Stimulated activated naive CD4-positive, alpha-beta T cell (primary cell): Measurements from ENCODE around the gene KDM4B.
"Not testable (repeated sequence)": the region's sequence is repeated elsewhere in the genome, so short reads cannot be mapped to it uniquely, and the experiment has no call there.

Source experiments
- DNase-seq, 6 experiments: peaks; one replicate each; lab custom pipeline; 2025; lab: John Stamatoyannopoulos, UW

The KDM4B gene

DNA sequence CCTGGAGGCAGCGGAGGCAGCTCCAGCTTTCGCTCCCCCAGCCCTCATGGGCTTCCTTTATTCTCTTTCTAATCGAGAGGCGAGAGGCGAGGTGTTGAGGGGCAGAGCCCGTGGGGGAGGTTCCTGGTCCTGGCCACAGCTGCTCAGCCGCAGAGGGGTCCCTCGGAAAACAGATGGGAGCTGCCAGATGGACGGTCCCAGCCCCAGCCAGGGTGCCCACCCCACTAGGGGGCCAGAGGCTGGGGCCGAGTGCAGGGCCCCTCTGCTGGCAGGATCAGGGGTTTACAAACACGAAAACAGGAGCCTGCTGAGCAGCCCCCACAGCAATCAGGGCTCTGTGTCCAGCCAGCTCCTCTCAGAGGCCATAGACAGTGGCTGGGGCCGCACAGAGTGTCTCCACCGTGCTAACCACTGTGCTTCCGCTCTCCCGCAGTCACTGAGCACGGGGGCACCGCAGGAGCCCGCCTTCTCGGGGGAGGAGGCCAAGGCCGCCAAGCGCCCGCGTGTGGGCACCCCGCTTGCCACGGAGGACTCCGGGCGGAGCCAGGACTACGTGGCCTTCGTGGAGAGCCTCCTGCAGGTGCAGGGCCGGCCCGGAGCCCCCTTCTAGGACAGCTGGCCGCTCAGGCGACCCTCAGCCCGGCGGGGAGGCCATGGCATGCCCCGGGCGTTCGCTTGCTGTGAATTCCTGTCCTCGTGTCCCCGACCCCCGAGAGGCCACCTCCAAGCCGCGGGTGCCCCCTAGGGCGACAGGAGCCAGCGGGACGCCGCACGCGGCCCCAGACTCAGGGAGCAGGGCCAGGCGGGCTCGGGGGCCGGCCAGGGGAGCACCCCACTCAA lies 182.2 kb downstream of the KDM4B start:
- DNase-seq, result no peak

DNA sequence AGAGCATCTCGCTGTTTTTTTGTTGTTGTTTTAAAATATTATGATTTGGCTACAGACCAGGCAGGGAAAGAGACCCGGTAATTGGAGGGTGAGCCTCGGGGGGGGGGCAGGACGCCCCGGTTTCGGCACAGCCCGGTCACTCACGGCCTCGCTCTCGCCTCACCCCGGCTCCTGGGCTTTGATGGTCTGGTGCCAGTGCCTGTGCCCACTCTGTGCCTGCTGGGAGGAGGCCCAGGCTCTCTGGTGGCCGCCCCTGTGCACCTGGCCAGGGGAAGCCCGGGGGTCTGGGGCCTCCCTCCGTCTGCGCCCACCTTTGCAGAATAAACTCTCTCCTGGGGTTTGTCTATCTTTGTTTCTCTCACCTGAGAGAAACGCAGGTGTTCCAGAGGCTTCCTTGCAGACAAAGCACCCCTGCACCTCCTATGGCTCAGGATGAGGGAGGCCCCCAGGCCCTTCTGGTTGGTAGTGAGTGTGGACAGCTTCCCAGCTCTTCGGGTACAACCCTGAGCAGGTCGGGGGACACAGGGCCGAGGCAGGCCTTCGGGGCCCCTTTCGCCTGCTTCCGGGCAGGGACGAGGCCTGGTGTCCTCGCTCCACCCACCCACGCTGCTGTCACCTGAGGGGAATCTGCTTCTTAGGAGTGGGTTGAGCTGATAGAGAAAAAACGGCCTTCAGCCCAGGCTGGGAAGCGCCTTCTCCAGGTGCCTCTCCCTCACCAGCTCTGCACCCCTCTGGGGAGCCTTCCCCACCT lies 183.3 kb downstream of the KDM4B start:
- no peak for DNase-seq

- no peak for DNase-seq
These were observed 184.0 kb downstream of the KDM4B start for GRCh38 chr19:5152767-5153532.

GRCh38 chr19:5153601-5154128 lies 184.8 kb downstream of the KDM4B start:
- no peak for DNase-seq

DNA sequence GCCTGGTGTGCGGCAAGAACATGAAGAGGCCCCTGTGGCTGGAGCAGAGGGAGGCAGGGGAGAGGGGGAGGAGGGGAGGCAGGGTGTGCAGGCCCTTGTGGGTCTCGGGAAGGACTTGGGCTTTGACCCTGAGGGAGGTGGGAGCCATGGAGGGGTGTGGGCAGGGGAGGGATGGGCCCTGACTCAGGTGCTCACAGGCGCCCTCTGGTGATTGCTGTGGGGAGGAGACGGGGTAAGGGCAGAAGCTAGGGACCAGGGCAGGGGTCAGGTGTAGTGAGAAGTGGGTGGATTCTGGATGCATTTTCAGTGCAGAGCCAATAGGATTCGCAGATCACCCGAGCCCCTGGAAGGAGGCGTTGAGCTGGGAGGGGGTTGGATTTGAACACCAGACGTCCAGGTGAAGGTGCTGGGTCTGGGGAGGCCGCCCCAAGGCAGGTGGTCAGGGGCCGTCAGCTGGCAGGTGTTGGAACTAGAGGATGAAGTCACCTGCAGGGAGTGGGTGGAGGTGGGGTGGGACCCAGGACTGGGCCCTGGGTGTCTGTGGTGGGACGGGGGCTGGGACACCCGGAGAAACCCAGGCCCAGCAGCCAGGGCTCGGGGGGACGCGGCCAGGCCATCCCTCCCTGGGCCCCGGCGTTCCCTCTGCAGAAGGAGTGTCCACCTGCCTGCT lies 185.4 kb downstream of the KDM4B start:
- peak in 4 of 6 experiments; percentile 10 to 26 (median 15) for DNase-seq

- DNase-seq, result no peak
These were observed 186.0 kb downstream of the KDM4B start for GRCh38 chr19:5154799-5155426.

DNA sequence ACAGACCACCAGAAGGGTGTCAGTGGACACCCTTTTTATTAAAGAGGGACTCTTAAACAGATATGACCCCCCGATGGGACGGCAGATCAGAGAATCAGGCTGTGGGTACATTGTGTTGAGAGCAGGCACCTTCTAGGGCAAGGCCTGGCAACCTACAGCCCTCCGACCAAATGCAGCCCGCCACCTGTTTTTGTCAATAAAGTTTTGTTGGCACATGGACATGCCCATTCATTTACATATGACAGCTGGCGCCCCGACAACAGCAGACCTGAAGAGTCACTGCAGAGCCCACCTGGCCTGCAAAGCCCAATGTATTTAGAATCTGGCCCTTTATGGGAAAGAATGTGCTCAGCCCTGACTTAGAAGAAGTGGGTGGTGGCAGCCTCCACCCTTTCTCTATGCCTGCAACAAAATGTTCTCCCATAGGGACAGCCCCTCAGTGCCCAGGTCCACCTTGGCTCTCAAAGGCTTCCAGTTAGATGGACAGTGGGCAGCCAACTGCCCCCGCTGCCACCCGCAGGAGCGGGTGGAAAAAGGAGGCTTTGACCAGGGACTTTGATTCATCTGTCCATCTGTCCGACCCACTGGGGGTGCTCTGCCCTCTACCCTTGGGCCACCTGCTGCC lies 186.8 kb downstream of the KDM4B start:
- no peak for DNase-seq

- DNase-seq, result no peak
These were observed 187.5 kb downstream of the KDM4B start for GRCh38 chr19:5156231-5156986.

DNA sequence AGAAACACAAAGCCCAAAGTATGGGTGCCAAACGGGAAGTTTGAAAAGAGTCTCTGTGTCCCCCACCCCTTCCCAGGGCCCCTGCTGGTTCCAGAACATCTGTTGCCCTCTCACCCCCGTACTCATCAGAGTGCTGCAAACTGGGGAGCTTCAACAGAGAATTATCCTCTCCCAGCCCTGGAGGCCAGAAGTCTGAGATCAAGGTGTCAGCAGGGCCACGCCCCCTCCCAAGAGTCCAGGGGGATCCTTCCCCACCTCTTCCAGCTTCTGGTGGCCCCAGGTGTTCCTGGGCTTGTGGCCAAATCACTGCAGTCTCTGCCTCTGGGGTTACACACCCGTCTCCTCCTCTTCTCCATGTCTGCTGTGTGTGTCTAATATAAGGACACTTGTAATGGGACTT lies 188.3 kb downstream of the KDM4B start:
- DNase-seq, result no peak

DNA sequence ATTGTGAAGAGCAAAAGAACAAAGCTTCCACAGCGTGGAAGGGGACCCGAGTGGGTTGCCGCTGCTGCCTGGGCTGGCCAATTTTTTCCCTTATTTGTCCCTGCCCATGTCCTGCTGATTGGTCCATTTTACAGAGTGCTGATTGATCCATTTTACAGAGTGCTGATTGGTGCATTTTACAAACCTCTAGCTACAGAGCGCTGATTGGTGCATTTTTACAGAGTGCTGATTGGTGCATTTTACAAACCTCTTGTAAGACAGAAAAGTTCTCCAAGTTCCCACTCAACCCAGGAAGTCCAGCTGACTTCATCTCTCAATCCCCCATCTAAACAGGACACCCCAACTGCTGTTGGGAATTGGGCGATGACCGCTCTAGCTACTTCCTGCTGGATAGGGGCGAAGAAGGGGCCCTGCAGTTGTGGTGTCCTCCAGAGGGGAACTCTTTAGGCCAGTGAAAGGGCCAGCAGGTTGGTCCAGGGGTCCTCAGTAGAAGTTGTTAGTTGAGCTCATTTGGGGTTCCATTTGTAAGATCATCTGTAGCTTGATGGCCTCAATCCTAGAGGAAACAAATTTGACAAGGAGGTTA lies 189.7 kb downstream of the KDM4B start:
- not testable (repeated sequence) for DNase-seq

GRCh38 chr19:5160158-5160795 lies 191.4 kb downstream of the KDM4B start:
- not testable (repeated sequence) for DNase-seq

- DNase-seq, result not testable (repeated sequence)
These were observed 196.2 kb downstream of the KDM4B start for GRCh38 chr19:5164845-5165696.

GRCh38 chr19:5165697-5166019 lies 196.7 kb downstream of the KDM4B start:
- no peak for DNase-seq

- DNase-seq, result no peak
These were observed 197.3 kb downstream of the KDM4B start for GRCh38 chr19:5166262-5166661.

GRCh38 chr19:5170329-5170745 lies 201.4 kb downstream of the KDM4B start:
- peak in 5 of 6 experiments; percentile 12 to 35 (median 17) for DNase-seq

GRCh38 chr19:5171711-5172110 lies 202.8 kb downstream of the KDM4B start:
- DNase-seq, result no peak

DNA sequence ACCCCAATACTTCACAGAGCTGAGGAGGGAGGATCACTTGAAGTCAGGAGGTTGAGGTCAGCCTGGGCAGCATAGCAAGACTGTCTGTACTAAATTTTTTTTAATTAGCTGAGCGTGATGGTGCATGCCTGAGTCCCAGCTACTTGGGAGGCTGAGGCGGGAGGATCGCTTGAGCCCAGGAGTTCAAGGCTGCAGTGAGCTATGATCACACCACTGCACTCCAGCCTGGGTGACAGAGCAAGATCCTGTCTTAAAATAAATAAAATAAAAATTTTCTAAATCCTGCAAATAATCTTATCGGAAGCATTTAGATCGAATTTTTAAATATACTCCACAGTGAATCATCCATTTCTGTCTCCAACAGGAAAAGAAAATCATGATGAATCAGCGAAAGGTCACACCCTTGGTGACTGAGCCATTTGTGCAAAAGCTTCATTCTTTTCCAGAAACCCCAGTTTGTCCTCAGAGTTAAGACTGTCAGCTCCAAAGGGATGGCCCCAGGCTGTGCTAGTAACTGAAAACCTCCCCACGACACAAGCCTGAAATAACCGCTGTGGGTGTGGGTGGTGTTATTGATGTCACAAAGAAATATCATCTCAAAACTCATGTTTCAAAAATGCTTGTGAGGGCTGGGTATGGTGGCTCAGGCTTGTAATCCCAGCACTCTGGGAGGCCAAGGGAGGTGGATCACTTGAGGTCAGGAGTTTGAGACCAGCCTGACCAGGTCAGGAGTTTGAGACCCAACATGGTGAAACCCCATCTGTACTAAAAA lies 204.1 kb downstream of the KDM4B start:
- DNase-seq, result no peak
